ENCODE results near the gene KRT13. TPM values are rescaled to one million over a fixed set of nuclear protein-coding genes. Genes with fewer than 3 reads are reported as not detected.

Gene KRT13
- total RNA-seq, 2 experiments from 2014 or later, result not detected

- no peaks in the 10 kb centered on the region for H3K4me1 Mint-ChIP-seq (ENCODE audit: low read depth)
- ChIA-PET POLR2A (no interaction called here), CTCF (no interaction called here)
- H3K4me3 Mint-ChIP-seq, result no peak overlapping the region
- intact Hi-C loops (cut with micrococcal nuclease), result no loop called here
- no peak for DNase-seq
- peaks cover 10% of the 10 kb centered on the region for H3K9me3 Mint-ChIP-seq
- H3K36me3 Mint-ChIP-seq, result no peaks in the 10 kb centered on the region
- H3K27me3 Mint-ChIP-seq, result no peaks in the 10 kb centered on the region
- H3K27ac Mint-ChIP-seq, result no peak overlapping the region
Measured at GRCh38 chr17:41467561-41467960, 37.9 kb downstream of the KRT13 start.

GRCh38 chr17:41466988-41467387 is 38.4 kb downstream of the KRT13 start, which contains the start of gene KRT32:
TSS of gene KRT32 (minus strand) at chr17:41467386. CDS start at chr17:41467325, 61 bp downstream.
- Mint-ChIP-seq H3K27me3 (no peaks in the 10 kb centered on the region), H3K36me3 (no peaks in the 10 kb centered on the region), H3K4me3 (no peak within 1 kb of the TSS), H3K4me1 (ENCODE audit: low read depth) (no peaks in the 10 kb centered on the region), H3K27ac (no peak within 1 kb of the TSS), H3K9me3 (peaks cover 10% of the 10 kb centered on the region)
- ChIA-PET POLR2A (no interaction called here), CTCF (no interaction called here)
- intact Hi-C loops (cut with micrococcal nuclease), result no loop called here
- no peak for DNase-seq

- intact Hi-C loops (cut with micrococcal nuclease), result no loop called here
- Mint-ChIP-seq H3K4me3 (no peak overlapping the region), H3K27me3 (no peaks in the 10 kb centered on the region), H3K4me1 (ENCODE audit: low read depth) (no peaks in the 10 kb centered on the region), H3K27ac (no peak overlapping the region), H3K36me3 (no peaks in the 10 kb centered on the region), H3K9me3 (peaks cover 6% of the 10 kb centered on the region)
- ChIA-PET POLR2A (no interaction called here), CTCF (no interaction called here)
- DNase-seq, result no peak
Measured at GRCh38 chr17:41464682-41465081, 40.7 kb downstream of the KRT13 start.

GRCh38 chr17:41464173-41464572 is 41.2 kb downstream of the KRT13 start:
- no peaks in the 10 kb centered on the region for H3K36me3 Mint-ChIP-seq
- intact Hi-C loops (cut with micrococcal nuclease), result no loop called here
- peaks cover 6% of the 10 kb centered on the region for H3K9me3 Mint-ChIP-seq
- H3K4me3 Mint-ChIP-seq, result no peak overlapping the region
- ChIA-PET POLR2A (no interaction called here), CTCF (no interaction called here)
- H3K27me3 Mint-ChIP-seq, result no peaks in the 10 kb centered on the region
- no peak for DNase-seq
- no peak overlapping the region for H3K27ac Mint-ChIP-seq
- H3K4me1 Mint-ChIP-seq (ENCODE audit: low read depth), result no peaks in the 10 kb centered on the region

- ChIA-PET CTCF (no interaction called here), POLR2A (no interaction called here)
- intact Hi-C loops (cut with micrococcal nuclease), result no loop called here
- Mint-ChIP-seq H3K9me3 (peaks cover 6% of the 10 kb centered on the region), H3K4me1 (ENCODE audit: low read depth) (no peaks in the 10 kb centered on the region), H3K36me3 (no peaks in the 10 kb centered on the region), H3K4me3 (no peak overlapping the region), H3K27ac (no peak overlapping the region), H3K27me3 (no peaks in the 10 kb centered on the region)
- no peak for DNase-seq
Measured at GRCh38 chr17:41463746-41464145, 41.7 kb downstream of the KRT13 start.

- H3K4me3 Mint-ChIP-seq, result no peak overlapping the region
- H3K27ac Mint-ChIP-seq, result no peak overlapping the region
- ChIA-PET POLR2A (no interaction called here), CTCF (no interaction called here)
- no peak for DNase-seq
- no peaks in the 10 kb centered on the region for H3K9me3 Mint-ChIP-seq
- intact Hi-C loops (cut with micrococcal nuclease), result no loop called here
- H3K36me3 Mint-ChIP-seq, result no peaks in the 10 kb centered on the region
- no peaks in the 10 kb centered on the region for H3K4me1 Mint-ChIP-seq (ENCODE audit: low read depth)
- H3K27me3 Mint-ChIP-seq, result no peaks in the 10 kb centered on the region
Measured at GRCh38 chr17:41462705-41463104, 42.7 kb downstream of the KRT13 start.

- ChIA-PET POLR2A (no interaction called here), CTCF (interaction anchor here (3.8 kb wide), 1 partner anchor 91 kb away, joined by 13 read pairs; no protein-coding TSS in a partner anchor)
- Mint-ChIP-seq H3K27me3 (no peaks in the 10 kb centered on the region), H3K36me3 (no peaks in the 10 kb centered on the region), H3K9me3 (no peaks in the 10 kb centered on the region), H3K4me1 (ENCODE audit: low read depth) (no peaks in the 10 kb centered on the region), H3K27ac (no peak overlapping the region), H3K4me3 (no peak overlapping the region)
- DNase-seq, result no peak
- intact Hi-C loops (cut with micrococcal nuclease), result no loop called here
Measured at GRCh38 chr17:41457676-41458075, 47.7 kb downstream of the KRT13 start.

GRCh38 chr17:41456204-41456603 is 49.2 kb downstream of the KRT13 start:
- H3K9me3 Mint-ChIP-seq, result no peaks in the 10 kb centered on the region
- ChIA-PET POLR2A (no interaction called here), CTCF (interaction anchor here (3.8 kb wide), 1 partner anchor 93 kb away, joined by 13 read pairs; no protein-coding TSS in a partner anchor)
- H3K27me3 Mint-ChIP-seq, result no peaks in the 10 kb centered on the region
- no peaks in the 10 kb centered on the region for H3K36me3 Mint-ChIP-seq
- no peak overlapping the region for H3K27ac Mint-ChIP-seq
- DNase-seq, result no peak
- no peak overlapping the region for H3K4me3 Mint-ChIP-seq
- no peaks in the 10 kb centered on the region for H3K4me1 Mint-ChIP-seq (ENCODE audit: low read depth)
- intact Hi-C loops (cut with micrococcal nuclease), result no loop called here

GRCh38 chr17:41455236-41455635 is 50.2 kb downstream of the KRT13 start:
- H3K9me3 Mint-ChIP-seq, result no peaks in the 10 kb centered on the region
- CTCF ChIA-PET, result interaction anchor here (0.6 kb wide), 1 partner anchor 17 kb away, joined by 3 read pairs; no protein-coding TSS in a partner anchor
- H3K36me3 Mint-ChIP-seq, result no peaks in the 10 kb centered on the region
- H3K4me3 Mint-ChIP-seq, result no peak overlapping the region
- DNase-seq, result no peak
- no peaks in the 10 kb centered on the region for H3K4me1 Mint-ChIP-seq (ENCODE audit: low read depth)
- intact Hi-C loops (cut with micrococcal nuclease), result no loop called here
- POLR2A ChIA-PET, result no interaction called here
- no peaks in the 10 kb centered on the region for H3K27me3 Mint-ChIP-seq
- H3K27ac Mint-ChIP-seq, result no peak overlapping the region

GRCh38 chr17:41453066-41453465 is 52.3 kb downstream of the KRT13 start:
- intact Hi-C loops (cut with micrococcal nuclease), result no loop called here
- H3K27me3 Mint-ChIP-seq, result no peaks in the 10 kb centered on the region
- no peak overlapping the region for H3K4me3 Mint-ChIP-seq
- no peak overlapping the region for H3K27ac Mint-ChIP-seq
- H3K36me3 Mint-ChIP-seq, result no peaks in the 10 kb centered on the region
- no peaks in the 10 kb centered on the region for H3K4me1 Mint-ChIP-seq (ENCODE audit: low read depth)
- POLR2A ChIA-PET, result no interaction called here
- no peaks in the 10 kb centered on the region for H3K9me3 Mint-ChIP-seq
- CTCF ChIA-PET, result no interaction called here
- DNase-seq, result no peak

- no peaks in the 10 kb centered on the region for H3K9me3 Mint-ChIP-seq
- ChIA-PET POLR2A (interaction anchor here (0.5 kb wide), 1 partner anchor 363 kb away, joined by 3 read pairs; no protein-coding TSS in a partner anchor), CTCF (interaction anchor here (1.8 kb wide), 1 partner anchor 211 kb away, joined by 4 read pairs; no protein-coding TSS in a partner anchor)
- intact Hi-C loops (cut with micrococcal nuclease), result no loop called here
- H3K4me3 Mint-ChIP-seq, result no peak overlapping the region
- no peak for DNase-seq
- no peaks in the 10 kb centered on the region for H3K36me3 Mint-ChIP-seq
- no peaks in the 10 kb centered on the region for H3K27me3 Mint-ChIP-seq
- no peak overlapping the region for H3K27ac Mint-ChIP-seq
- no peaks in the 10 kb centered on the region for H3K4me1 Mint-ChIP-seq (ENCODE audit: low read depth)
Measured at GRCh38 chr17:41452281-41452680, 53.1 kb downstream of the KRT13 start.

- no peaks in the 10 kb centered on the region for H3K4me1 Mint-ChIP-seq (ENCODE audit: low read depth)
- no peaks in the 10 kb centered on the region for H3K36me3 Mint-ChIP-seq
- no peak for DNase-seq
- H3K4me3 Mint-ChIP-seq, result no peak overlapping the region
- H3K9me3 Mint-ChIP-seq, result no peaks in the 10 kb centered on the region
- no peak overlapping the region for H3K27ac Mint-ChIP-seq
- POLR2A ChIA-PET, result no interaction called here
- CTCF ChIA-PET, result interaction anchor here (1.8 kb wide), 1 partner anchor 212 kb away, joined by 4 read pairs; no protein-coding TSS in a partner anchor
- intact Hi-C loops (cut with micrococcal nuclease), result no loop called here
- H3K27me3 Mint-ChIP-seq, result no peaks in the 10 kb centered on the region
Measured at GRCh38 chr17:41451154-41451728, 54.2 kb downstream of the KRT13 start.

Measured in activated CD4-positive, alpha-beta memory T cell treated with anti-CD3 and anti-CD28 coated beads for 36 hours (primary cell).